Hepatic stellate cell (primary cell): ENCODE measurements around the gene DOC2B.

Source experiments
- DNase-seq: peaks from one replicate; pipeline ENCODE4 v3.0.0; 2011; ENCODE audit warnings: low spot score

Gene DOC2B

GRCh38 chr17:162689-163088 lies 18.8 kb downstream of the DOC2B start:
- DNase-seq = no peak

- DNase-seq = no peak
These were observed 20.0 kb downstream of the DOC2B start for GRCh38 chr17:161481-161880.

DNA sequence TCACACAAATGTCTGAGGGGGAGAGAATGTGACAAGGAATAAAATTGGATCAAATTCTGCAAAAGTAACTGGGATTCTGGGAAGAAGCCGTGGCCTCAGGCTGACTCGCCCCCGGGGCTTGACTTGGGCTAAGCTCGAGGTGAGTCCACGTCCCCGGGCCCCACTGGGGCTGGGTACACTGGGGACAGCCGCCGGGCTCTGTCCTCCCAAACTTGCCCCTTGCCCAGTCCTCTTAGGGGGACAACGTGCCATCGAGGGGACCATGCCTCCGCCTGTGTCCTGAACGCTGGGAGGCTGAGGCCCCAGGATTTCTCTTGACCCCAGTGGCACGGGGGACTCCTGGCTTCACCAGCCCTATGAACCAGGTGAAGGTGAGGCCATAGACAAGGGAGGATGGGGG lies 21.1 kb downstream of the DOC2B start:
- no peak for DNase-seq

DNA sequence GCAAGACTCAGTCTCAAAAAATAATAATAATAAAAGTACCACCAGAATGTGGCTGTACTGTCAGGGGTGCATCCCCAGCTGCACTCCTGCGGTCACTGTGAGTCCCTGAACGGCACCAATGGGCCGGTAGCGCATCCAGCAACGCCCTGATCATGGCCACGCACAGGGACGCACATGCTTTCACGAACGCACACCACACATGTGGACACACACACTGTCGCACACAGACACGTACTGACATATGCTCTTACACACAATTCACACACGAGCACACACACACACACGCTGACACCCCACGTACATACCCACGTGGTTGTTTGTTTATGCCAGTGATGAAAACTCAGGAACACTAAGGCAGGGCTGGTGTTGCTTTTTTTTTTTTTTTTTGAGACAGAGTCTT lies 21.8 kb downstream of the DOC2B start:
- DNase-seq = no peak

- DNase-seq = no peak
These were observed 23.1 kb downstream of the DOC2B start for GRCh38 chr17:158379-158778.

- DNase-seq = no peak
These were observed 23.5 kb downstream of the DOC2B start for GRCh38 chr17:157901-158300.

GRCh38 chr17:156946-157345 lies 24.5 kb downstream of the DOC2B start:
- no peak for DNase-seq

DNA sequence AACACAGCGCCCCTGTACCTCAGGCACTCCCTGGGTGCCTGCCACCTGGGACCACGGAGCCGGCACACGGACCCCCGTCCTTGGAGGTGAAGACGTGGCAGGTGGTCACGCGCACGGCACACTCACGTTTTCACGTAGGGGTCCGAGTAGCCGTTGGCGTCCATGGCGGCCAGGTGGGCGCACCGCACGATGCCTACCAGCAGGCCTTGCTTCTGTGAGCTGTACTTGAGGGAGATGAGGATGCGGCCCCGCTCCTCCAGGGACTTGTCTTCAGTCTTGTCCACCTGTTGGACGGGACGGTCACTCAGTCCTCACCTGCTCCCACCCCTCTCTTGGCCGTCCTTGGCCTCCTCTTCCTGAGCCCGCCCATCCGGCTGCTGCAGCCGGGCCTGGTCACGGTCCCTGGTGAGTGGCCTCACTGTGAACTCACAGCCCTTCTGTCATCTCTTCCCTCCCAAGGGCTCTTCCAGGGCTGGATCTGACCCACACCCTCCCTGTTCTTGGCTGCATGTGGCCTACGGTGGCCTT lies 25.3 kb downstream of the DOC2B start:
- DNase-seq = no peak

- DNase-seq = no peak
These were observed 25.9 kb downstream of the DOC2B start for GRCh38 chr17:155576-155975.

GRCh38 chr17:153851-154250 lies 27.6 kb downstream of the DOC2B start:
- DNase-seq = no peak

DNA sequence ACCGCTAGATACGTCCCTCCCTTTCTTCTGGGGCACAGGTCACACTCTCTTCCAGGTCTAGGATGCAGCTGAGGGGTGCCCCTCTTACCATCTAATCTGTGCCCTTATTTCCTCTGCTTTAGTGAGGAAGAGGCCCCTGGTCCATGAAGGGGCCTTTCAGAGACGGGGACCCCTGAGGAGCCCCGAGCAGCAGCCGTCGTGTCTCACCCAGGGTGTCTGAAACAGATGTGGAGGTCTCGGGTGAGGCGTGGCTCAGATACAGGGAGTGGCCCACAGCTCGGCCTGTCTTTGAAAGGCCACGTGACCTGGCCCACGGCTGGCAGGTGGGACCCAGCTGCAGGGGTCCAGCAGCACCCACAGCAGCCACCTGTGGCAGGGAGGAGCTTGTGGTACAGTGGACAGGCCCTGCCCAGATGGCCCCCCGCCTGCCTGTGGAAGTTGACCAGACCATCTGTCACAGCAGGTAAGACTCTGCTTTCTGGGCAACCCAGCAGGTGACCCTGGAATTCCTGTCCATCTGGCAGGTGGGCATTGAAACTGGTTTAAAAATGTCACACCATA lies 28.5 kb downstream of the DOC2B start:
- no peak for DNase-seq

GRCh38 chr17:151886-152859 lies 29.3 kb downstream of the DOC2B start:
- no peak for DNase-seq

DNA sequence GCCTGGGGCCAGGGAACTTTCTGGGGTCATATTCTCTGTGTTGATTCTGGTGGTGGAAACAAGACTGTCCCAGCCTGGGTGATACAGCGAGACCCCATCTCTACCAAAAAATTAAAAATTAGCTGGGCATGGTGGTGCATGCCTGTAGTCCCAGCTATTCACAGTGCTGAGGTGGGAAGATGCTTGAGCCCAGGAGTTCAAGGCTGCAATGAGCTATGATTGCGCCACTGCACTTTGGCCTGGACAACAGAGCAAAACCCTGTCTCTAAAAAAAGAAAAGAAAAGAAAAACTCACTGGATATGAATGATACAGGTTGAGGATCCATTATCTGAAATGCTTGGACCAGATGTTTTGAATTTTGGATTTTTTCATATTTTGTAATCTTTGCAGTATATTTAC lies 30.4 kb downstream of the DOC2B start:
- no peak for DNase-seq

DNA sequence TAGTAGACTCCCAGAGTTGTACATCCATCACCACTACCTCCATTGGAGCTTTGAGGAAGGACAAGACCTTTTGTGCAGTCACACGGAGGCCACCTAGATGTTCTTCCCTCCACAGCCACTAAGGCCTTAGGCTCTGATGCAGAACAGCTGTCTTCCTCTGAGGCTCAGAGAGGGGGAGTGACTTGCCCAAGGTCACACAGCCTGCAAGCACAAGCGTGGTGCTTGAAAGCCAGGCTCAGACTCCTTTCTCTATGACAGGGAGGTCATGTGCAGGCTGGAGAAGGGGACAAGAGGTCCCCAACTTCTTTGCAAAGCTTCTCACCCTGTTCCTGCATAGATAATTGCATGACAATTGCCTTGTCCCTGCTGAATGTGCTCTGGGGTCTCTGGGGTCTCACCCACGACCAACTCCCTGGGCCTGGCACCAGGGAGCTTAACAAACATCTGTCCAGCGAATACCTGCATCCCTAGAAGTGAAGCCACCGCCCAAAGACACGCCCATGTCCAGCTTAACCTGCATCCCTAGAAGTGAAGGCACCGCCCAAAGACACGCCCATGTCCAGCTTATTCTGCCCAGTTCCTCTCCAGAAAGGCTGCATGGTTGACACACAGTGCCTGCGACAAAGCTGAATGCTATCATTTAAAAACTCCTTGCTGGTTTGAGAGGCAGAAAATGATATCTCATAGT lies 31.4 kb downstream of the DOC2B start:
- DNase-seq = no peak

DNA sequence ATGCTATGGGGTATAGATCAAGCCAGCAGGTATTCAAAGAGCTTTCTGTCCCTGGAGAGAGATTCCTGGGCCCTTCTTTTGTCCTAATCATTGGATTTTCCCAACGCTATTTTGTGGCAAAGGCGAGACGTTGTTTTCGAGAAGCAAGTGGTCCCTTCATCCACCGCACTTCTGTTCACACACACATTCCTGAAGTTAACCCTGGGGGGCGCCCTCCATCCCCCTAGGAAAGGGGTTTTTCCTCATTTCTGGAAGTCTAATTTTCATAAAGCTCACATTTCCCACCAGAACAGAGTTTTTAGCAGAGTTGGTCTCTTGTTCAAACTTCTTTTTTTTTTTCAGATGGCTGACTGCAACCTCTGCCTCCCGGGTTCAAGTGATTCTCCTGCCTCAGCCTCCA lies 32.2 kb downstream of the DOC2B start:
- DNase-seq = no peak

DNA sequence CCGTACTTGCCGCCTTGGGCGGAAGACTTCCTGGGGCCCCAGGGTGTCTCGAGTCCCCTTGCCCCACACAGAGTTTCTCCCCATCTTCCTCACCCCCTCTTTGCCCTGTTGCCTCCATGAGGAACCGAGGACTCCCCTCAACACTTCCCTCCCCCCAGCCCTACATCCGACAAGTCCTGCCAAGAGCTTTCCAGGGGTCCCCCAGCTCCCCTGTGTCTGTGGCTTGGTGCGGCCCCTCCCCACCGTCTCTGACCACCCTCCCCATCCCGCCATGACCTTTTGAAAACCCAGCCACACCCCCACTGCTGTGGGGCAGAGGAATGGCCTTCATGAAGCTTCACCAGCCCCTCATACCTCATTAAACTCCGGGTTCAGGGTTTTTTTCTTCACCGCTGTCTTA lies 32.7 kb downstream of the DOC2B start:
- no peak for DNase-seq

GRCh38 chr17:147796-148740 lies 33.4 kb downstream of the DOC2B start:
- no peak for DNase-seq

GRCh38 chr17:146983-147761 lies 34.3 kb downstream of the DOC2B start:
- no peak for DNase-seq

GRCh38 chr17:146546-146945 lies 34.9 kb downstream of the DOC2B start:
- no peak for DNase-seq

- no peak for DNase-seq
These were observed 35.5 kb downstream of the DOC2B start for GRCh38 chr17:145671-146541.
